ENCODE results near the gene PIP5KL1. TPM values are rescaled to one million over a fixed set of nuclear protein-coding genes. Genes with fewer than 3 reads are reported as not detected.

Gene PIP5KL1
- total RNA-seq, 1 experiment from 2014 or later, result 16.8 TPM

DNA sequence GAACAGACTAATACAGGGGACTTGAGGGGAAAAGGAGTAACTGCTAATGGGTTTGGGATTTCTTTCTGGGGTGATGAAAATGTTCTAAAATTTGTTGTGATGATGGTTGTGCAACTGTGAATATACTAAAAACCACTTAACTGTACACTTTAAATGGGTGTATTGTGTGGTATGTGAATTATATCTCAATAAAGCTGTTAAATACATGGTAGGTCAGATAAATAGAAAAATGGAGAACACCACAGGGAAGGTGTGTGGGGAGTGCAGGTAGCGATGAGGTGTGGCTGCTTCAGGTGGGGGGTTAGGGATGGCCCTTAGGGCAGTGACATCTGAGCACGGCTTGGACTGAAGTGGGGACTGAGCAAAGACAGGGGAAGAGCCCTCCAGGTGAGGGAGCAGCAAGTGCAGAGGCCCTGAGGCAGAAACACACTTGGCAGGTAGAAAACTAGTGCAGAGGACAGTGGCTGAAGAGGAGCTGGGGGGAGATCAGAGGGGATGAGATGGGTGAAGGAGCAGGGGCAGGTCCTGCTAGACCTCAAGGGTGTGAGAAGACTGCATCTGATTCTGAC lies 29.3 kb upstream of the PIP5KL1 start (continued):
- TF ChIP-seq, protein P1, sequence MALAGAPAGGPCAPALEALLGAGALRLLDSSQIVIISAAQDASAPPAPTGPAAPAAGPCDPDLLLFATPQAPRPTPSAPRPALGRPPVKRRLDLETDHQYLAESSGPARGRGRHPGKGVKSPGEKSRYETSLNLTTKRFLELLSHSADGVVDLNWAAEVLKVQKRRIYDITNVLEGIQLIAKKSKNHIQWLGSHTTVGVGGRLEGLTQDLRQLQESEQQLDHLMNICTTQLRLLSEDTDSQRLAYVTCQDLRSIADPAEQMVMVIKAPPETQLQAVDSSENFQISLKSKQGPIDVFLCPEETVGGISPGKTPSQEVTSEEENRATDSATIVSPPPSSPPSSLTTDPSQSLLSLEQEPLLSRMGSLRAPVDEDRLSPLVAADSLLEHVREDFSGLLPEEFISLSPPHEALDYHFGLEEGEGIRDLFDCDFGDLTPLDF (CRISPR knock-in tag; IDR thresholded peaks at IDR 0.05), result no peak
- TF ChIP-seq IRF2 (CRISPR knock-in tag; IDR thresholded peaks at IDR 0.05; ENCODE audit: borderline replicate concordance, low read depth) (no peak), NFATC4 (CRISPR knock-in tag; IDR thresholded peaks at IDR 0.05) (no peak)

DNA sequence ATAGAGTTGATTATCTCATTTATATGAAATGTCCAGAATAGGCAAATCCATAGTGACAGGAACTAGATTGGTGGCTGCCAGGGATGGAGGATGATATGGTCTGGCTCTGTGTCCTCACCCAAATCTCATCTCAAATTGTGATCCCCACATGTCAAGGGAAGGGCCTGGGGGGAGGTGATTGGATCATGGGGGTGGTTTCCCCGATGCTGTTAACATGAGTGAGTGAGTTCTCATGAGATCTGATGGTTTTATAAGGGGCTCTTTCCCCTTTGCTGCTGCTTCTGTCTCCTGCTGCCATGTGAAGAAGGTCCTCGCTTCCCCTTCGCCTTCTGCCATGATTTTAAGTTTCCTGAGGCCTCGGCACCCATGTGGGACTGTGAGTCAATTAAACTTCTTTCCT lies 28.8 kb upstream of the PIP5KL1 start:
- Mint-ChIP-seq H3K4me1 (peaks cover 50% of the 10 kb centered on the region), H3K27me3 (ENCODE audit: low read depth) (no peaks in the 10 kb centered on the region), H3K9me3 (peaks cover 4% of the 10 kb centered on the region; the same call in 1 of the 2 replicates), H3K4me3 (no peak overlapping the region), H3K36me3 (no peaks in the 10 kb centered on the region), H3K27ac (no peak overlapping the region)
- no peak for TF ChIP-seq EMX1 (CRISPR knock-in tag; IDR thresholded peaks at IDR 0.05)
- TF ChIP-seq, protein P2, sequence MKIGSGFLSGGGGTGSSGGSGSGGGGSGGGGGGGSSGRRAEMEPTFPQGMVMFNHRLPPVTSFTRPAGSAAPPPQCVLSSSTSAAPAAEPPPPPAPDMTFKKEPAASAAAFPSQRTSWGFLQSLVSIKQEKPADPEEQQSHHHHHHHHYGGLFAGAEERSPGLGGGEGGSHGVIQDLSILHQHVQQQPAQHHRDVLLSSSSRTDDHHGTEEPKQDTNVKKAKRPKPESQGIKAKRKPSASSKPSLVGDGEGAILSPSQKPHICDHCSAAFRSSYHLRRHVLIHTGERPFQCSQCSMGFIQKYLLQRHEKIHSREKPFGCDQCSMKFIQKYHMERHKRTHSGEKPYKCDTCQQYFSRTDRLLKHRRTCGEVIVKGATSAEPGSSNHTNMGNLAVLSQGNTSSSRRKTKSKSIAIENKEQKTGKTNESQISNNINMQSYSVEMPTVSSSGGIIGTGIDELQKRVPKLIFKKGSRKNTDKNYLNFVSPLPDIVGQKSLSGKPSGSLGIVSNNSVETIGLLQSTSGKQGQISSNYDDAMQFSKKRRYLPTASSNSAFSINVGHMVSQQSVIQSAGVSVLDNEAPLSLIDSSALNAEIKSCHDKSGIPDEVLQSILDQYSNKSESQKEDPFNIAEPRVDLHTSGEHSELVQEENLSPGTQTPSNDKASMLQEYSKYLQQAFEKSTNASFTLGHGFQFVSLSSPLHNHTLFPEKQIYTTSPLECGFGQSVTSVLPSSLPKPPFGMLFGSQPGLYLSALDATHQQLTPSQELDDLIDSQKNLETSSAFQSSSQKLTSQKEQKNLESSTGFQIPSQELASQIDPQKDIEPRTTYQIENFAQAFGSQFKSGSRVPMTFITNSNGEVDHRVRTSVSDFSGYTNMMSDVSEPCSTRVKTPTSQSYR (CRISPR knock-in tag; IDR thresholded peaks at IDR 0.05), result no peak
- no peak for TF ChIP-seq CREM (CRISPR knock-in tag; IDR thresholded peaks at IDR 0.05)
- TF ChIP-seq, protein P3, sequence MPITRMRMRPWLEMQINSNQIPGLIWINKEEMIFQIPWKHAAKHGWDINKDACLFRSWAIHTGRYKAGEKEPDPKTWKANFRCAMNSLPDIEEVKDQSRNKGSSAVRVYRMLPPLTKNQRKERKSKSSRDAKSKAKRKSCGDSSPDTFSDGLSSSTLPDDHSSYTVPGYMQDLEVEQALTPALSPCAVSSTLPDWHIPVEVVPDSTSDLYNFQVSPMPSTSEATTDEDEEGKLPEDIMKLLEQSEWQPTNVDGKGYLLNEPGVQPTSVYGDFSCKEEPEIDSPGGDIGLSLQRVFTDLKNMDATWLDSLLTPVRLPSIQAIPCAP (CRISPR knock-in tag; IDR thresholded peaks at IDR 0.05), result no peak
- DNase-seq (ENCODE audit: low spot score) (no peak), ATAC-seq (no peak)
- ChIA-PET POLR2A (no interaction called here), CTCF (no interaction called here)

DNA sequence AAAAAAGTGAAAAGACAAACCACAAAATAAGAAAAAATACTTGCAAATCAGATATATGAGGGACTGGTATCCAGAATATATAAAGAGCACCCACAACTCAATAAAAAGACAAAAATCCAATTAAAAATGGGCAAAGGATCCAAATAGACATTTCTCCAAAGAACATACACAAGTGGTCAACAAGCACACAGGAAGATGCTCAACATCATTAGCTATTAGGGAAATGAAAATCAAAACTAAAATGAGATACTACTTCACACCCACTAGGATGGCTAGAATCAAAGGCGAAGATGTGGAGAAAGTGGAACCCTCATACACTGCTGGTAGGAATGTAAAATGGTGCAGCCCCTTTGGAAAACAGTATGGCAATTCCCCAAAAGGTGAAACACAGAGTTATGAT lies 28.2 kb upstream of the PIP5KL1 start:
- H3K27ac Mint-ChIP-seq, result no peak overlapping the region
- H3K9me3 Mint-ChIP-seq, result peaks cover 4% of the 10 kb centered on the region; the same call in 1 of the 2 replicates
- CTCF ChIA-PET, result interaction anchor here (5.5 kb wide), 1 partner anchor 16 kb away, joined by 121 read pairs; no protein-coding TSS in a partner anchor
- POLR2A ChIA-PET, result no interaction called here
- no peaks in the 10 kb centered on the region for H3K27me3 Mint-ChIP-seq (ENCODE audit: low read depth)
- ATAC-seq (no peak), DNase-seq (ENCODE audit: low spot score) (no peak)
- TF ChIP-seq, protein P4, sequence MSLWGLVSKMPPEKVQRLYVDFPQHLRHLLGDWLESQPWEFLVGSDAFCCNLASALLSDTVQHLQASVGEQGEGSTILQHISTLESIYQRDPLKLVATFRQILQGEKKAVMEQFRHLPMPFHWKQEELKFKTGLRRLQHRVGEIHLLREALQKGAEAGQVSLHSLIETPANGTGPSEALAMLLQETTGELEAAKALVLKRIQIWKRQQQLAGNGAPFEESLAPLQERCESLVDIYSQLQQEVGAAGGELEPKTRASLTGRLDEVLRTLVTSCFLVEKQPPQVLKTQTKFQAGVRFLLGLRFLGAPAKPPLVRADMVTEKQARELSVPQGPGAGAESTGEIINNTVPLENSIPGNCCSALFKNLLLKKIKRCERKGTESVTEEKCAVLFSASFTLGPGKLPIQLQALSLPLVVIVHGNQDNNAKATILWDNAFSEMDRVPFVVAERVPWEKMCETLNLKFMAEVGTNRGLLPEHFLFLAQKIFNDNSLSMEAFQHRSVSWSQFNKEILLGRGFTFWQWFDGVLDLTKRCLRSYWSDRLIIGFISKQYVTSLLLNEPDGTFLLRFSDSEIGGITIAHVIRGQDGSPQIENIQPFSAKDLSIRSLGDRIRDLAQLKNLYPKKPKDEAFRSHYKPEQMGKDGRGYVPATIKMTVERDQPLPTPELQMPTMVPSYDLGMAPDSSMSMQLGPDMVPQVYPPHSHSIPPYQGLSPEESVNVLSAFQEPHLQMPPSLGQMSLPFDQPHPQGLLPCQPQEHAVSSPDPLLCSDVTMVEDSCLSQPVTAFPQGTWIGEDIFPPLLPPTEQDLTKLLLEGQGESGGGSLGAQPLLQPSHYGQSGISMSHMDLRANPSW (CRISPR knock-in tag; conservative IDR thresholded peaks at IDR 0.05; ENCODE audit: low read depth), result no peak
- TF ChIP-seq, protein P5, sequence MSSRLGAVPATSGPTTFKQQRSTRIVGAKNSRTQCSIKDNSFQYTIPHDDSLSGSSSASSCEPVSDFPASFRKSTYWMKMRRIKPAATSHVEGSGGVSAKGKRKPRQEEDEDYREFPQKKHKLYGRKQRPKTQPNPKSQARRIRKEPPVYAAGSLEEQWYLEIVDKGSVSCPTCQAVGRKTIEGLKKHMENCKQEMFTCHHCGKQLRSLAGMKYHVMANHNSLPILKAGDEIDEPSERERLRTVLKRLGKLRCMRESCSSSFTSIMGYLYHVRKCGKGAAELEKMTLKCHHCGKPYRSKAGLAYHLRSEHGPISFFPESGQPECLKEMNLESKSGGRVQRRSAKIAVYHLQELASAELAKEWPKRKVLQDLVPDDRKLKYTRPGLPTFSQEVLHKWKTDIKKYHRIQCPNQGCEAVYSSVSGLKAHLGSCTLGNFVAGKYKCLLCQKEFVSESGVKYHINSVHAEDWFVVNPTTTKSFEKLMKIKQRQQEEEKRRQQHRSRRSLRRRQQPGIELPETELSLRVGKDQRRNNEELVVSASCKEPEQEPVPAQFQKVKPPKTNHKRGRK (CRISPR knock-in tag; IDR thresholded peaks at IDR 0.05; ENCODE audit: borderline replicate concordance), result no peak
- no peak overlapping the region for H3K4me3 Mint-ChIP-seq
- no peaks in the 10 kb centered on the region for H3K36me3 Mint-ChIP-seq
- H3K4me1 Mint-ChIP-seq, result peaks cover 49% of the 10 kb centered on the region
